Measurements from ENCODE around the gene FSD1. TPM values are rescaled to one million over a fixed set of nuclear protein-coding genes. Genes with fewer than 3 reads are reported as not detected.
A peak's percentile ranks its signal among the peaks of the same experiment; 100 is the strongest.

Gene FSD1
- total RNA-seq, 2 donors from 2014 or later = 17.1 to 22.8 TPM

DNA sequence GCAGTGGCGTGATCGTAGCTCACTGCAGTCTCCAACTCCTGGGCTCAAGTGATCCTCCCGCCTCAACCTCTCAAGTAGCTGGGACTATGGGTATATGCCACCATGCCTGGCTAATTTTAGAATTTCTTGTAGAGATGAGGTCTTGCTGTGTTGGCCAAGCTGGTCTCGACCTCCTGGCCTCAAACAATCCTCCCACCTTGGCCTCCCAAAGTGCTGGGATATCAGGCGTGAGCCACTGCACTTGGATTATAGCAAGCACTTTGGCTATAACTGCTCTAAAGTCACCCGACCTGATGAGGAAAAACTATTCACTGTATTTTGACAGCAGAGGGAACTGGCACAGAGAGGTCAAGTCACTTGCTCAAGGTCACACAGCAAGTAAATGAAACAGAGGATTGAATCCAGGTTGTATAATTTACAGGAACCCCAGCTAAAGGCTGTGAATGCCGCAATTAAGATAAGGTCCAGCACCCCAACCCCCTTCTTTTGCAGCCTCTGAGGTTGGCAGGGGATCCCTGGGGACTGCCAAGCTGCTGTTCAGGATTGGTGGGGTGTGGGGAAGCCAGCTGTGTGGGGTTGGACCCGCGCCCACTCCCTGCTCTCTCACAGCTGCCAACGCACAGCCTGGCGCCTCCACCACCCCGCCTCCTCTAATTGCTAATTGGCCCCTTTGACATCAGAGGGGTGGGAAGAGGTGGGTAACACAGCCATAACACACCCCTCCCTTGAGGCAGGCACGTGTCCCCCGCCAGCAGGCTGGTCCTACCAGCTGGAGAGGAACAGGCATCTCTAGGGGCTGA lies 8.2 kb upstream of the FSD1 start:
- no peak overlapping the region for H3K27ac Mint-ChIP-seq
- H3K4me3 Mint-ChIP-seq = no peak overlapping the region
- ATAC-seq (replicated peaks in 1 of 2) (no peak), DNase-seq (no peak)
- H3K9me3 Mint-ChIP-seq = no peaks in the 10 kb centered on the region
- H3K27me3 Mint-ChIP-seq (ENCODE audit: low read depth) = no peaks in the 10 kb centered on the region
- no peaks in the 10 kb centered on the region for H3K36me3 Mint-ChIP-seq (ENCODE audit: insufficient read depth in 2 of 2)
- peaks cover 26% of the 10 kb centered on the region for H3K4me1 Mint-ChIP-seq (ENCODE audit: low read depth)

- no peaks in the 10 kb centered on the region for H3K36me3 Mint-ChIP-seq (ENCODE audit: insufficient read depth in 2 of 2)
- DNase-seq (peak; percentile 53 to 66), ATAC-seq (replicated peaks in 1 of 2) (peak; percentile 86 to 88)
- no peaks in the 10 kb centered on the region for H3K9me3 Mint-ChIP-seq
- peak overlapping the region in 1 of 2 donors; percentile 21 for H3K4me3 Mint-ChIP-seq
- H3K27me3 Mint-ChIP-seq (ENCODE audit: low read depth) = no peaks in the 10 kb centered on the region
- no peak overlapping the region for H3K27ac Mint-ChIP-seq
- peaks cover 42% of the 10 kb centered on the region for H3K4me1 Mint-ChIP-seq (ENCODE audit: low read depth)
Observed at GRCh38 chr19:4297901-4298809, 6.2 kb upstream of the FSD1 start.

GRCh38 chr19:4298810-4299550 lies 5.4 kb upstream of the FSD1 start:
- Mint-ChIP-seq H3K4me3 (peak overlapping the region in 1 of 2 donors; percentile 21), H3K27me3 (ENCODE audit: low read depth) (no peaks in the 10 kb centered on the region), H3K9me3 (no peaks in the 10 kb centered on the region), H3K4me1 (ENCODE audit: low read depth) (peaks cover 51% of the 10 kb centered on the region), H3K36me3 (ENCODE audit: insufficient read depth in 2 of 2) (no peaks in the 10 kb centered on the region), H3K27ac (no peak overlapping the region)
- ATAC-seq (replicated peaks in 1 of 2) (peak; percentile 3 to 4), DNase-seq (no peak)

DNA sequence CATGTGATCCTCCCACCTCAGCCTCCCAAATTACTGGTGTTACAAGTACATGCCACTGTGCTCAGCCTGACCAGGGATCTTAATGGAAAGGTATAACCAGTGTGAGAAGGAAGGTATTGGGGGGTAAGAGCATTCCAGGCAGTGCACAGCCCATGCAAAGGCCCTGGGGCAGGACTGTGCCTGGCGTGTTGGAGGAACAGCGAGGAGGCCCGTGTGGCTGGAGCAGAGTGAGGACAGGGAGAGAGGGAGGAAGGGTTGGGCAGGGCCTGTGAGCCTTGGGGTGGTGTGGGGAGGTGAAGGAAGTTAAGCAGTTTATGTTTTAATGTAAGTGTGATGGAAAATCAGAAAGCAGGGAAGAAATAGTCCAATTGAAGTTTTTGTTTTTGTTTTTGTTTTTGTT lies 3.8 kb upstream of the FSD1 start:
- H3K27ac Mint-ChIP-seq = no peak overlapping the region

DNA sequence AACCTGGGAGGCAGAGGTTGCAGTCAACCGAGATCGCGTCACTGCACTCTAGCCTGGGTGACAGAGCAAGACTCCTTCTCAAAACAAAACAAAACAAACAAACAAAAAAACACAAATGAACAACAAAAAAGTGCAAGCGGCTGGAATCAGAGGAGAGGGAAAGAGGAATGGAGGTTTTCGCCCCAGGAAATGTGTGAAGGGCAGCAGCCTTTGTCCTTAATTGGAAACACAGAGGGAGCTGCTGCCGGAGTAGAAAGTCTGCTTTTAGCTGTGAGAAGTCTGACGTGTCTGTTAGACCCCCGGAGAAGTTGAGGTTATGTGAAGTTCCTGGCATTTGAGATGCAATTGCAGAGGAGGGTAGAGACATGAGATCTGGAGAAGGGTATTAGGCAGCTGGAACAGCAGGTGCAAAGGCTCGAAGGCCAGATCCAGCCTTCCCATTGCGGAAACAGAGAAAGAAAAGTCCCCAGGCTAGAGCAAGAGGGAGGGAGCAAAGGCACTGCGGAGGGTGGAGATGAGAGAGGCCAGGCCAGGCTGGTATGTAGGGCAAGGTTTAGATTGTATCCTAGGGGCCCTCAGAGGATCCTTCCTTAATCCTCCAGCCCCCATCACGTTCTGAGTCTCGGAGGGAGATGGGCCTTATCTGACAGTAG lies 2.7 kb upstream of the FSD1 start:
- Mint-ChIP-seq H3K4me3 (peak overlapping the region; percentile 78 to 82), H3K27me3 (ENCODE audit: low read depth) (no peaks in the 10 kb centered on the region), H3K4me1 (ENCODE audit: low read depth) (peaks cover 61% of the 10 kb centered on the region), H3K27ac (peak overlapping the region; percentile 31), H3K36me3 (ENCODE audit: insufficient read depth in 2 of 2) (no peaks in the 10 kb centered on the region), H3K9me3 (no peaks in the 10 kb centered on the region)
- DNase-seq (no peak), ATAC-seq (replicated peaks in 1 of 2) (peak in 1 of 2 donors; percentile 23)

More for the DNA sequence above, 3.8 kb upstream of the FSD1 start:
- DNase-seq = no peak
- ATAC-seq (replicated peaks in 1 of 2) = no peak
- Mint-ChIP-seq H3K36me3 (ENCODE audit: insufficient read depth in 2 of 2) (no peaks in the 10 kb centered on the region), H3K9me3 (no peaks in the 10 kb centered on the region), H3K4me1 (ENCODE audit: low read depth) (peaks cover 61% of the 10 kb centered on the region), H3K4me3 (peak overlapping the region; percentile 49 to 82), H3K27me3 (ENCODE audit: low read depth) (no peaks in the 10 kb centered on the region)

GRCh38 chr19:4302243-4302640 lies 2.2 kb upstream of the FSD1 start, which contains the start of gene TMIGD2:
Gene TMIGD2, minus strand, starts transcription at chr19:4302389. Its CDS starts 4 bp downstream, at chr19:4302385.
- peak within 1 kb of the TSS; percentile 78 to 82 for H3K4me3 Mint-ChIP-seq
- H3K4me1 Mint-ChIP-seq (ENCODE audit: low read depth) = peaks cover 61% of the 10 kb centered on the region
- no peaks in the 10 kb centered on the region for H3K27me3 Mint-ChIP-seq (ENCODE audit: low read depth)
- H3K27ac Mint-ChIP-seq = peak within 1 kb of the TSS; percentile 44
- DNase-seq (peak in 1 of 2 donors; percentile 20), ATAC-seq (replicated peaks in 1 of 2) (peak in 1 of 2 donors; percentile 3)
- no peaks in the 10 kb centered on the region for H3K36me3 Mint-ChIP-seq (ENCODE audit: insufficient read depth in 2 of 2)
- no peaks in the 10 kb centered on the region for H3K9me3 Mint-ChIP-seq

- H3K4me1 Mint-ChIP-seq (ENCODE audit: low read depth) = peaks cover 50% of the 10 kb centered on the region
- no peaks in the 10 kb centered on the region for H3K9me3 Mint-ChIP-seq
- H3K27ac Mint-ChIP-seq = peak overlapping the region; percentile 55
- H3K4me3 Mint-ChIP-seq = peak overlapping the region; percentile 73 to 79
- DNase-seq = peak in 1 of 2 donors; percentile 21
- H3K27me3 Mint-ChIP-seq (ENCODE audit: low read depth) = no peaks in the 10 kb centered on the region
- ATAC-seq (replicated peaks in 1 of 2) = peak in 1 of 2 donors; percentile 18
- H3K36me3 Mint-ChIP-seq (ENCODE audit: insufficient read depth in 2 of 2) = peaks cover 0 to 2% of the 10 kb centered on the region in 2 donors
Observed at GRCh38 chr19:4303819-4304537, 420 bp upstream of the FSD1 start.

DNA sequence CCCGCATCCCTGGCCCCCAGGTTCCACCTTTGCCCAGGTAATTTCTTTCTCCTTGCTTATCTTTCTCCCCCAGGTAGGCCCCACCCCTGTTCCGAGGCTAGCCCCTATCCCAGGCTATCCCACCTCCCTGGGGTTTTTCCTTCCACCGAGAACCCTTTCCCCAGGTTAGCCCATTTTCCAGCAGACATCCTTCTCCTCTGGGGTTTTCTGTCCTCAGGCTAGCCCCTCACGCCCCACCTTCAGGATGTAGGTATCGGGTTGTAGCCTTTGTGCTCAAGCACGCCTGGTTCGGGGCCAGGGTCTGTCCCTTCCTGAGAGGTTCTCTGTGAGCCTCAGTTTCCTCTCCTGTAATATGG lies 837 bp downstream of the FSD1 start:
- peak overlapping the region; percentile 74 to 86 for H3K4me3 Mint-ChIP-seq
- no peak for ATAC-seq (replicated peaks in 1 of 2)
- H3K9me3 Mint-ChIP-seq = no peaks in the 10 kb centered on the region
- no peak for DNase-seq
- peaks cover 42% of the 10 kb centered on the region for H3K4me1 Mint-ChIP-seq (ENCODE audit: low read depth)
- peaks cover 0 to 2% of the 10 kb centered on the region in 2 donors for H3K36me3 Mint-ChIP-seq (ENCODE audit: insufficient read depth in 2 of 2)
- H3K27ac Mint-ChIP-seq = peak overlapping the region; percentile 33
- no peaks in the 10 kb centered on the region for H3K27me3 Mint-ChIP-seq (ENCODE audit: low read depth)

DNA sequence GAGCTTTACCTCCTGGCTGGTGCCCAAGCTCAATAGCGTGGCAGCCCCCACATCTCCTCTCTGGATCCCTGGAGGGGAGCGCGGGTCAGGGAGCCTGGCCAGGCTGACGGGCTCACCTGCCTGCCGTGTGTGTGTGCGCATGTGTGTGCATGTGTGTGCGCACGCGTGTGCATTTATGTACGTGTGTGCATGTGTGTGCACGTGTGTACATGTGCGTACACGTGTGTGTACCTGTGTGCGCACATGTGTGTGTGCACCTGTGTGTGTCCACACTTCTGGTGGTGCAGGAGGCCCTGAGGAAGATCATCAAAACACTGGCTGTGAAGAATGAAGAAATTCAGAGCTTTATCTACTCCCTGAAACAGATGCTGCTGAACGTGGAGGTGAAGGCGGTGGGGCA lies 1.3 kb downstream of the FSD1 start:
- H3K9me3 Mint-ChIP-seq = no peaks in the 10 kb centered on the region
- DNase-seq = no peak
- H3K36me3 Mint-ChIP-seq (ENCODE audit: insufficient read depth in 2 of 2) = peaks cover 0 to 2% of the 10 kb centered on the region in 2 donors
- H3K27me3 Mint-ChIP-seq (ENCODE audit: low read depth) = no peaks in the 10 kb centered on the region
- peak overlapping the region; percentile 74 to 86 for H3K4me3 Mint-ChIP-seq
- ATAC-seq (replicated peaks in 1 of 2) = no peak
- H3K4me1 Mint-ChIP-seq (ENCODE audit: low read depth) = peaks cover 38% of the 10 kb centered on the region
- H3K27ac Mint-ChIP-seq = no peak overlapping the region

- Mint-ChIP-seq H3K36me3 (ENCODE audit: insufficient read depth in 2 of 2) (peaks cover 0 to 3% of the 10 kb centered on the region in 2 donors), H3K27me3 (ENCODE audit: low read depth) (no peaks in the 10 kb centered on the region), H3K9me3 (no peaks in the 10 kb centered on the region), H3K4me1 (ENCODE audit: low read depth) (peaks cover 1% of the 10 kb centered on the region), H3K4me3 (no peak overlapping the region), H3K27ac (no peak overlapping the region)
- DNase-seq (no peak), ATAC-seq (replicated peaks in 1 of 2) (no peak)
Observed at GRCh38 chr19:4310247-4311121, 6.1 kb downstream of the FSD1 start.

DNA sequence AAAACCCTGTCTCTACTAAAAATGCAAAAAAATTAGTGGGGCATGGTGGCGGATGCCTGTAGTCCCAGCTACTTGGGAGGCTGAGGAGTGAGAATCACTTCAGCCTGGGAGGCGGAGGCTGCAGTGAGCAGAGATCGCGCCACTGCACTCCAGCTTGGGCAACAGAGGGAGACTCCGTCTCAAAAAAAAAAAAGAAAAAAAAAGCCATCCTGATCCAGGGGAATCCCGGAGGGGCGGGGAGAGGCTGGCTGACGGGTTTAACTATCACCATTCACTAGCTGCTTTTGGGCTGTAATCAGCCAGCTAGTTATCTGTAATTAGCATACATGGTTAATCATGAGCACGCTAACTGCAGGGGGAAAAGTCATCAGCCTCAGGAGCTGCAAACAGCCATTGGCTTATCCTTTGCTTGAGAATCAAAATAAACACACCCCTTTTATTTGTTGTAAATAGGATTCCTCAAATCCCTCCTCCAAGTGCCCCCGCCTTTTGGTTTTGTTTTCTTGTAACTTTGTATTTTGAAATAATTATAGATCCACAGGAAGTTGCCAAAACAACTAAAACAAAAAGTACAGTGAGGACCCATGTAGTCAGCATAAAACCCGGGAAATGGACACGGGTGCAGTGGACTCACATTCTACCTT lies 9.6 kb downstream of the FSD1 start:
- H3K36me3 Mint-ChIP-seq (ENCODE audit: insufficient read depth in 2 of 2) = peaks cover 1 to 7% of the 10 kb centered on the region in 2 donors
- no peak for ATAC-seq (replicated peaks in 1 of 2)

More for the DNA sequence above, 9.6 kb downstream of the FSD1 start:
- H3K4me3 Mint-ChIP-seq = no peak overlapping the region
- H3K27me3 Mint-ChIP-seq (ENCODE audit: low read depth) = no peaks in the 10 kb centered on the region
- no peak overlapping the region for H3K27ac Mint-ChIP-seq
- H3K9me3 Mint-ChIP-seq = no peaks in the 10 kb centered on the region
- H3K4me1 Mint-ChIP-seq (ENCODE audit: low read depth) = no peaks in the 10 kb centered on the region
- DNase-seq = no peak
